ENCODE data around the gene ZNF668.

GRCh38 chr16:31082368-31083045 is 8.5 kb upstream of the ZNF668 start:
- TF ChIP-seq CTCF (IDR thresholded peaks at IDR 0.05) (no peak), POLR2A (IDR thresholded peaks at IDR 0.05) (no peak)
